H1 (cell line): ENCODE results near the gene WFDC10A. TPM values are rescaled to one million over a fixed set of nuclear protein-coding genes. Genes with fewer than 3 reads are reported as not detected.

Experiments
- HDAC2 ChIP-seq, 2 experiments: fragments of 300-600 bp in 1 of 2; sonication (generic) in 1 of 2; IDR thresholded peaks; 2 replicates each; pipeline ENCODE4 v1.6.1; 2011 to 2012; ENCODE audit warnings: low read depth in 2 of 2, low read length in 2 of 2, mild to moderate bottlenecking in 2 of 2, moderate library complexity in 2 of 2, borderline replicate concordance in 1 of 2, inconsistent platforms in 1 of 2
- MAFK ChIP-seq: IDR thresholded peaks from 2 replicates; pipeline ENCODE4 v1.6.1; 2012; ENCODE audit warnings: low read depth, mild to moderate bottlenecking, improper control_type of control experiment, low read length
- TAF7 ChIP-seq: optimal IDR thresholded peaks from 2 replicates; pipeline ENCODE3; 2011; ENCODE audit warnings: low read depth, mild to moderate bottlenecking, inconsistent platforms, low read length, moderate library complexity, borderline replicate concordance
- TBP ChIP-seq: IDR thresholded peaks from 2 replicates; pipeline ENCODE4 v1.6.1; 2011; ENCODE audit warnings: low read depth, low read length, improper control_type of control experiment
- TCF12 ChIP-seq: IDR thresholded peaks from 2 replicates; pipeline ENCODE4 v1.6.1; 2011; ENCODE audit warnings: low read depth, mild to moderate bottlenecking, low read length
- polyA plus RNA-seq, 7 experiments: library from polyadenylated mRNA; depleted of rRNA in 3 of 7; stranded (reverse) in 5 of 7; unstranded in 2 of 7; fragments of >200 nt in 5 of 7; fragments of 200-250 nt in 2 of 7; gene quantifications; 1 replicate in 5 of 7; 2 replicates in 1 of 7; 4 replicates in 1 of 7; pipeline versions ENCODE4 v1.2.1 to v1.2.3, GENCODE V29; 2011 to 2013; ENCODE audit warnings: missing spikeins in 2 of 7, mixed read lengths in 2 of 7
- total RNA-seq: library from RNA; stranded (reverse); fragmentation: NEBNext Ultra II Directional; extraction: Animal tissue kit (Norgen Biotek cat#: 25700); gene quantifications from 2 replicates; pipeline ENCODE4 v1.2.1, GENCODE V29; 2021
- TF ChIP-seq, protein P1 (sequence below): fragments of 300-600 bp; sonication (generic); IDR thresholded peaks from 2 replicates; pipeline ENCODE4 v1.7.1; 2012; ENCODE audit warnings: low read length, moderate library complexity, mild to moderate bottlenecking, inconsistent platforms; ENCODE audit not compliant: insufficient replicate concordance

WFDC10A gene
- total and polyA plus RNA-seq, 2 of the 8 experiments (the other 6 are each of a cell fraction or from before 2014, with no cell fraction given) = not detected

DNA sequence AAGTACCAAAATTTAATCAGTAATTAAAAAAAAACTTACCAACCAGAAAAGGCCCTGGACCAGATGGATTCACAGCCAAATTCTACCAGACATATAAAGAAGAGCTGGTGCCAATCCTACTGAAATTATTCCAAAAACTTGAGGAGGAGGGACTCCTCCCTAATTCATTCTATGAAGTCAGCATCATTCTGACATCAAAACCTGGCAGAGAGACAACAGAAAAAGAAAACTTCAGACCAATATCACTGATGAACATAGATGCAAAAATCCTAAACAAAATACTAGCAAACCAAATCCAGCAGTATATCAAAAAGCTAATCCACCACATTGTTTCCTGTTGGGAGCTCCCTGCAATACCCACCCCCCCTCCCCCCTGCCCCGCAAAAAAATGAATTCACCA, 40.6 kb downstream of the WFDC10A start, which contains the start of gene WFDC11 (continued):
- TF ChIP-seq, protein P1, sequence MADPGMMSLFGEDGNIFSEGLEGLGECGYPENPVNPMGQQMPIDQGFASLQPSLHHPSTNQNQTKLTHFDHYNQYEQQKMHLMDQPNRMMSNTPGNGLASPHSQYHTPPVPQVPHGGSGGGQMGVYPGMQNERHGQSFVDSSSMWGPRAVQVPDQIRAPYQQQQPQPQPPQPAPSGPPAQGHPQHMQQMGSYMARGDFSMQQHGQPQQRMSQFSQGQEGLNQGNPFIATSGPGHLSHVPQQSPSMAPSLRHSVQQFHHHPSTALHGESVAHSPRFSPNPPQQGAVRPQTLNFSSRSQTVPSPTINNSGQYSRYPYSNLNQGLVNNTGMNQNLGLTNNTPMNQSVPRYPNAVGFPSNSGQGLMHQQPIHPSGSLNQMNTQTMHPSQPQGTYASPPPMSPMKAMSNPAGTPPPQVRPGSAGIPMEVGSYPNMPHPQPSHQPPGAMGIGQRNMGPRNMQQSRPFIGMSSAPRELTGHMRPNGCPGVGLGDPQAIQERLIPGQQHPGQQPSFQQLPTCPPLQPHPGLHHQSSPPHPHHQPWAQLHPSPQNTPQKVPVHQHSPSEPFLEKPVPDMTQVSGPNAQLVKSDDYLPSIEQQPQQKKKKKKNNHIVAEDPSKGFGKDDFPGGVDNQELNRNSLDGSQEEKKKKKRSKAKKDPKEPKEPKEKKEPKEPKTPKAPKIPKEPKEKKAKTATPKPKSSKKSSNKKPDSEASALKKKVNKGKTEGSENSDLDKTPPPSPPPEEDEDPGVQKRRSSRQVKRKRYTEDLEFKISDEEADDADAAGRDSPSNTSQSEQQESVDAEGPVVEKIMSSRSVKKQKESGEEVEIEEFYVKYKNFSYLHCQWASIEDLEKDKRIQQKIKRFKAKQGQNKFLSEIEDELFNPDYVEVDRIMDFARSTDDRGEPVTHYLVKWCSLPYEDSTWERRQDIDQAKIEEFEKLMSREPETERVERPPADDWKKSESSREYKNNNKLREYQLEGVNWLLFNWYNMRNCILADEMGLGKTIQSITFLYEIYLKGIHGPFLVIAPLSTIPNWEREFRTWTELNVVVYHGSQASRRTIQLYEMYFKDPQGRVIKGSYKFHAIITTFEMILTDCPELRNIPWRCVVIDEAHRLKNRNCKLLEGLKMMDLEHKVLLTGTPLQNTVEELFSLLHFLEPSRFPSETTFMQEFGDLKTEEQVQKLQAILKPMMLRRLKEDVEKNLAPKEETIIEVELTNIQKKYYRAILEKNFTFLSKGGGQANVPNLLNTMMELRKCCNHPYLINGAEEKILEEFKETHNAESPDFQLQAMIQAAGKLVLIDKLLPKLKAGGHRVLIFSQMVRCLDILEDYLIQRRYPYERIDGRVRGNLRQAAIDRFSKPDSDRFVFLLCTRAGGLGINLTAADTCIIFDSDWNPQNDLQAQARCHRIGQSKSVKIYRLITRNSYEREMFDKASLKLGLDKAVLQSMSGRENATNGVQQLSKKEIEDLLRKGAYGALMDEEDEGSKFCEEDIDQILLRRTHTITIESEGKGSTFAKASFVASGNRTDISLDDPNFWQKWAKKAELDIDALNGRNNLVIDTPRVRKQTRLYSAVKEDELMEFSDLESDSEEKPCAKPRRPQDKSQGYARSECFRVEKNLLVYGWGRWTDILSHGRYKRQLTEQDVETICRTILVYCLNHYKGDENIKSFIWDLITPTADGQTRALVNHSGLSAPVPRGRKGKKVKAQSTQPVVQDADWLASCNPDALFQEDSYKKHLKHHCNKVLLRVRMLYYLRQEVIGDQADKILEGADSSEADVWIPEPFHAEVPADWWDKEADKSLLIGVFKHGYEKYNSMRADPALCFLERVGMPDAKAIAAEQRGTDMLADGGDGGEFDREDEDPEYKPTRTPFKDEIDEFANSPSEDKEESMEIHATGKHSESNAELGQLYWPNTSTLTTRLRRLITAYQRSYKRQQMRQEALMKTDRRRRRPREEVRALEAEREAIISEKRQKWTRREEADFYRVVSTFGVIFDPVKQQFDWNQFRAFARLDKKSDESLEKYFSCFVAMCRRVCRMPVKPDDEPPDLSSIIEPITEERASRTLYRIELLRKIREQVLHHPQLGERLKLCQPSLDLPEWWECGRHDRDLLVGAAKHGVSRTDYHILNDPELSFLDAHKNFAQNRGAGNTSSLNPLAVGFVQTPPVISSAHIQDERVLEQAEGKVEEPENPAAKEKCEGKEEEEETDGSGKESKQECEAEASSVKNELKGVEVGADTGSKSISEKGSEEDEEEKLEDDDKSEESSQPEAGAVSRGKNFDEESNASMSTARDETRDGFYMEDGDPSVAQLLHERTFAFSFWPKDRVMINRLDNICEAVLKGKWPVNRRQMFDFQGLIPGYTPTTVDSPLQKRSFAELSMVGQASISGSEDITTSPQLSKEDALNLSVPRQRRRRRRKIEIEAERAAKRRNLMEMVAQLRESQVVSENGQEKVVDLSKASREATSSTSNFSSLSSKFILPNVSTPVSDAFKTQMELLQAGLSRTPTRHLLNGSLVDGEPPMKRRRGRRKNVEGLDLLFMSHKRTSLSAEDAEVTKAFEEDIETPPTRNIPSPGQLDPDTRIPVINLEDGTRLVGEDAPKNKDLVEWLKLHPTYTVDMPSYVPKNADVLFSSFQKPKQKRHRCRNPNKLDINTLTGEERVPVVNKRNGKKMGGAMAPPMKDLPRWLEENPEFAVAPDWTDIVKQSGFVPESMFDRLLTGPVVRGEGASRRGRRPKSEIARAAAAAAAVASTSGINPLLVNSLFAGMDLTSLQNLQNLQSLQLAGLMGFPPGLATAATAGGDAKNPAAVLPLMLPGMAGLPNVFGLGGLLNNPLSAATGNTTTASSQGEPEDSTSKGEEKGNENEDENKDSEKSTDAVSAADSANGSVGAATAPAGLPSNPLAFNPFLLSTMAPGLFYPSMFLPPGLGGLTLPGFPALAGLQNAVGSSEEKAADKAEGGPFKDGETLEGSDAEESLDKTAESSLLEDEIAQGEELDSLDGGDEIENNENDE = no peak
- TF ChIP-seq TCF12 = no peak
- TF ChIP-seq HDAC2 (IDR thresholded peaks at IDR 0.05; ENCODE audit: borderline replicate concordance in 1 of 2, low read depth in 2 of 2, low read length in 2 of 2) = no peak
- no peak for TF ChIP-seq TBP
- no peak for TF ChIP-seq TAF7
- no peak for TF ChIP-seq MAFK
- TF ChIP-seq, all 59 proteins: peak for 0
